CD4-positive, alpha-beta T cell treated with Interleukin-6 for 4 hours (primary cell): ENCODE measurements around the gene SDR42E2.
"Not testable (repeated sequence)": the region's sequence is repeated elsewhere in the genome, so short reads cannot be mapped to it uniquely, and the experiment has no call there.

Experiments used
- DNase-seq: peaks from one replicate; pipeline ENCODE4 v3.0.0-alpha.2; 2020; ENCODE audit warnings: mixed read lengths

Gene SDR42E2

DNA sequence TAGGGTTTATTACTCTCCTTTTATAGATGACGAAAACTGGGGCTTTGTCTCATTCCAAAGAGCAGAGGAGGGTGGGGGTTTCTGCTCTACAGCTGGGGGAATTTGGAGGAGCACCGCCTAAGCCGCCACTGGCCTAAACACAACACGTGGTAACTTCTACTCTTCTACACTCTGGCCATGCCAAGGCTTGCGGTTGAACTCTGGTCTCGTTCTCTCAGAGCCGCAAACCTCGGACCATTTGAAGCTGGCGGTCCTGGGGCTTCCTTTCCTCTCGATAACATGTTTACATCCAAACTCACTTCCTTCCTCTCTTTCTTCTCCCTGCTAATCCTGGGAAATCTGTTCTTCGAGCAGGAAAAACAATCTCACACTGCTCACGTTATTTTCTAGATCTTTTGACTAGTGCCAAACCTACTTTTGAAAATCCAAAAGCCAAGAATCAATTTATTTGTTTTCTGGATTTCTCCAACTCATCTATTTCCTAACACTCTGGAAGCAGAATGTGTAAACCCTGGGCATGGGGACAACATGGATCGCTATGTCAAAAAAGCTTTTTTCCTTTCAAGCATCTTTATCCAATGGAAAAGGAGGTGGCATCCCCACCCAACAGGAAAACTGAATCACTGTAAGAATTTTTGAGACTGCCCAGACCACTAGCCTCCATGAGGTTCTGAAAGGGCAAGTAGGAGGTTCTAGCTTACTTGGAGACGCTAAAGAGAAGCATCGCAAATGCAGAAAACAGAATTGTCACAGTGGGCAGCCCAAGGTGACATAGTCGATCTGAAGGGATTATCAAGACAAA is 30.2 kb downstream of the SDR42E2 start:
- DNase-seq = peak; percentile 73

DNA sequence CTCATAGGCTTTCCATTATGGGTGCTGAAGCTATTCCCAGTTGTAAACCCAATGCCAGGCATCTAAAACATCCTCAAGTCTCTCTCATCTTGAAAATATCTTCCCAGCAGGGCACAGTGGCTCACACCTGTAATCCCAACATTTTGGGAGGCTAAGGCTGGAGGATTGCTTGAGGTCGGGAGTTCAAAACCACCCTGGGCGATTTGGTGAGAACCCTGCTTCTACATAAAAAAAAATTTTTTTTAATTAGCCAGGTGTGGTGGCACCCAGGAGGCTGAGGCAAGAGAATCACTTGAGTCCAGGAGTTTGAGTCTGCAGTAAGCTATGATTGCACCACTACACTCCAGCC is 30.7 kb downstream of the SDR42E2 start:
- DNase-seq = no peak

DNA sequence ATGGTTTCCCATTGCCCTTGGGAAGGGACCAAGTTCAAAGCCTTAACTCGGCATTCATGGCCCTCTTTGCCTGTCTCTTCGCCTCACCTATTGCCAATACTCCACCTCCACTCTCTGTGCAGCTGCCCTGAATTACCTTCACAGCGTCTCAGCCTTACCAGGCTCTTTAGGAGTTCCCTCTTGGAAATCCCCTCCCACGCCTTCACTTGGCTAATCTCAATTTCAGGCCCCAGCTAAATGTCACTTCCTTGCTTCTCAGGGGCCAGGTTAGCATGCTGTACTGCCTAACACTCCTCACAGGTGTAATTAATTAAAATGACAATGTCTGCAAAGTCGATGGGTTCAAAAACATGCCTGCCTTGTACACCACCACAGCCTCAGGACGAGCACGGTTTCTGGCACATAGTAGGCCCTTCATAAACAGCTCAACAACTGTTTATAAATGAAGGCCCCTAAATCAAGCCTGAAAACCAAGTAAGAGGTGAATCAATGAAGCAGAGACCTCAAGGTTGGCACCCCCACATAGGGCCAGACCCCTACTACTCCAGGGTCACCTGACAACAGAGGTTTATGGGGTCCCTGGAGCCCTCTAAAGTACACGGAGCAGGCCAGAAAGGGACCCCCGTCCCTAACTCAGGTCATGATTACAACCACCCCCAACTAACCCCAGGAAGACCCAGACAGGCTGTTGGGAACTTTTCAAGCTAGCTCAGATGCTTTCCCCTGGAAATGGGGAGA is 32.6 kb downstream of the SDR42E2 start:
- no peak for DNase-seq

DNA sequence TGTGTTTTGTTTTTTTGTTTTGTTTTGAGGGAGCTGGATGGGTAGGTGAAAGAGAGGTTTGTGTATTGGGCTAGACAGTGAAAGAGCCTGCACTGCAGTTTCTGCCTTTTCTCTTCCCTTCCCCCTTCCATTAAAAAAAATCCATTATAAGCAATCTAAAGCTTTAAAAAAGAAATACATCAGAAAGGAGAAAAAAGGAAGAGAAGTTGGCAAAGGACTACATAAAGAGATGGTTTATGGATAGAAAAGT is 33.1 kb downstream of the SDR42E2 start:
- DNase-seq = no peak

DNA sequence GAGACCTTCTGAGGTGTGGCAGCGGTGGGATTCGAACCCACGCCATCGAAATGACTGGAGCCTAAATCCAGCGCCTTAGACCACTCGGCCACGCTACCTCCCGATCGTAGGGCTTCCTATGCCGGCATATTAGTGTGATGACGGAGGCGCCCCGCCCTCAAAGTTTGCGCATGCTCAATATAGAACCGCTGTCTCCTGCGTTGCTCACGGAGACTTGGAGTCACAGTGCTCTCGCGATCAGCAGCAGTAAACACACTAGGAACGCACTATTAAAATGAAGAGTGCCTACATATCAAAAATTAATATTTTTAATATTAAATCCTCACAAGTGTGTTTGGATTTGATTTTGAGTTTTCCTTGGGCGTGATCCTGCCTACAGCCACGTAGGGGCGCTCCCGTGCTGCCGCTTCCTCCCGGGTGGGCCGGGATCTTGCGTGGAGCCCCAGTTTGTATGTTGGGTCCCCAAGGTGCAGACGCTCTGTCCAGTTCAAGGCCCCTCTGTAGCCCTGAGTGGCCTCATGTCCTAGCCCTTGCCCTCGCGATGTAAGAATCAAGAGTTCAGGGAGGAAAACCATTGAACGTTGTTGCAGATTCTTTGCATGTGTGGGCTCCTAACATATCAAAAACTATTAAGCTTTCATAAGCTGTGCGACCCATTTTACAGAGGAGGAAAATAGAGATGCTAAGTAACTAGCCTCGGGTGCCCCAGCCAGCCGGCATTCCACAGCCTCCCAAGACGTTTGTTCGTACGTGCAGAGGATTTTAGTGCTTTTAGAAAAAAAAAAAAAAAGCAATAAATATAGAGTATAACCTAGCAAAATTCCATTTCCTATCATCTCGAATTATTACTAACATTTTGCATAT is 33.6 kb downstream of the SDR42E2 start:
- DNase-seq = peak; percentile 90

DNA sequence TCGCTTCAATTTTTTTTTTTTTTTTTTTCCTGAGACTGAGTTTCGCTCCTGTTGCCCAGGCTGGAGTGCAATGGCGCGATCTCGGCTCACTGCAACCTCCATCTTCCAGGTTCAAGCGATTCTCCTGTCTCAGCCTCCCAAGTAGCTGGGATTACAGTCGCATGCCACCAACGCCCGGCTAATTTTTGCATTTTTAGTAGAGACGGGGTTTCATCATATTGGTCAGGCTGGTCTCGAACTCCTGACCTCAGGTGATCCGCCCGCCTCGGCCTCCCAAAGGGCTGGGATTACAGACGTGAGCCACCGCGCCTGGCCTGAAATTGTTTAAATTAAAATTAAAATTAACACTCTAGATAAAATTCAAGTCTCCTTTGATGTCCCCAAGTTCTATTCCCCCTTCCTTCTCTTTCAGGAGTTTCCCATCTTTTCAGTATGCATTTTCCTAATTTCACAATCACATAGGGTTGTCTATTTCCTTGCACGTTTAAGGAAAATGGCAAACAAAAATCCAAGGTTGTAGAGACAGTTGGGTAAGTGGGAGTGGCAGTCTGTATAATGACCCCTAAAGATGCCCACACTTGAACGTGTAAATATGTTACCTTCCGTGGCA is 34.4 kb downstream of the SDR42E2 start:
- DNase-seq = not testable (repeated sequence)

DNA sequence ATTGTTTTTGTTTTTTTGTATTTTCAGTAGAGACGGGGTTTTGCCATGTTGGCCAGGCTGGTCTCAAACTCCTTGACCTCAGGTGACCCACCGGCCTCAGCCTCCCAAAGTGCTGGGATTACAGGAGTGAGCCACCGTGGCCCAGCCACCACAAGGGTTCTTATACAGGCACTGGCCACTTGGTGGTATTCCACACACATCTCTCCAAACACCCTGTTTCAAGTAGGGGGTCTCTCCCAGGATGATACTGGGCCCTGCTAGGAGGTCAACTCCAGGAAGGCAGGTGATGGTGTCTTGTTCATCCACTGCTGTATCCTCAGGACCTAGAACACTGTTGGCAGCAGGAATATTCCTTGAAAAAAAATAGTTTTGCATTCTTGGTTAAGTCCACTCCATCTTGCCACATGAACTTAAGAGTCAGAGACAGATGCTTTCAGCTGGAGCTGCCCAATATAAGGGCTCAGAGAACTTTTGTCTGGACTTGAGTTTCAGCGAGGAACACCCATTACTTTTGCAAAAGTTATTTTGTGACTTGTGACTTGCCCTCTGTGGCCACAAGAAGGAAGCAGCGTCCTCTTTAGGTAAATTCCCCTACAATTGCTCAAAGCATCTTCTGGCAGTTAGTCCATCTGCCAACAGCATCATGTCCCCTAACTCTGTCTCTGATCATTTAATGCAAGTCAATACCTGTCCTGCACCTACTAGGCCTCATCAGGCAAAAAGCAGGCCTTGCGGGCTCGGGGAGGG is 36.4 kb downstream of the SDR42E2 start:
- DNase-seq = no peak

DNA sequence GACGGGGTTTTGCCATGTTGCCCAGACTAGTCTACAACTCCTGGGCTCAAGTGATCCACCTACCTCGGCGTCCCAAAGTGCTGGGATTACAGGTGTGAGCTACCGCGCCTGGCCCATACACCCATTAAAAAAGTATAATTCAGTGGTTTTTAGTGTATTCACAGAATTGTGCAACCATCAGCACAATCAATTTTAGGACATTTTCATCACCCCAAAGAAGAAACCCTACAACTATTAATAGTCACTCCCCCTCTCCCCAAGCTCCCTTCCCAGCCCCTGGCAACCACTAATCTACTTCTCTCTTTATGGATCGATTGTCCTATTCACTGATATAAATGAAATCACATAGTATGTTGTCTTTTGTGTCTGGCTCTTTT is 39.9 kb downstream of the SDR42E2 start:
- no peak for DNase-seq

DNA sequence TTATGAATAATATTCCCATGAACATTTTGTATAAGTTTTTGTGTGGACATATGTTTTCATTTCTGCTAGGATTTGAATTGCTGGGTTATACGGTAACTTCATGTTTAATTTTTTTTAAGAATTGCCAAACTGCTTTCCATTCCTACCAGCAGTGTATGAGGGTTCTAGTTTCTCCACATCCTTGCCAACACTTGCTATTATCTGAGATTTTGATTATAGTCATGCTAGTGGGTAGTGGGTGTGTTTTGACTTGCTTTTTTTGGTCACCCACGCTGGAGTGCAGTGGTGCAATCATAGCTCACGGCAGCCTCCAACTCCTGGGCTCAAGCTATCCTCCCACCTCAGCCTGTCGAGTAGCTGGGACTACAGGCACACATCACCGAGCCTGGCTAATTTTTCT is 40.8 kb downstream of the SDR42E2 start:
- DNase-seq = no peak

DNA sequence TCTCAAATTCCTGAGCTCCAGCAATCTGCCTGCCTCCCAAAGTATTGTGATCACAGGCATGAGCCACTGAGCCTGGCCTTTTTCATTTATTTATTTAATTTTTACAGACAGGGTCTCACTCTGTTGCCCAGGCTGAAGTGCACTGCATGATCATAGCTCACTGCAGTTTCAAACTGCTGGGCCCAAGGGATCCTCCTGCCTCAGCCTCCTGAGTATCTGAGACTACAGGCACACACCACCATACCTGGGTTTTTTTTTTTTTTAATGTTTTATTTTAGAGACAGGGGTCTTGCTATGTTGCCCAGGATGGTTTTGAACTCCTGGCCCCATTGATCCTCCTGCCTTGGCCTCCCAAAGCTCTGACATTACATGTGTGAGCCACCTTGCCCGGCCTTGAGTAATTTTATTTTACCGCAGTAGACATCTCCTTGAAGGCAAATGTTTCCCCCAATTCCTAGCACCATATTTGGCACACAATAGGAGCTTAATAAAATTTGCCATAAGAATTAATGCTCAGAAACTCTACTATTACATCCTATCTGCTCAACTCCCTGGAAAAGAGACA is 41.9 kb downstream of the SDR42E2 start:
- DNase-seq = no peak

DNA sequence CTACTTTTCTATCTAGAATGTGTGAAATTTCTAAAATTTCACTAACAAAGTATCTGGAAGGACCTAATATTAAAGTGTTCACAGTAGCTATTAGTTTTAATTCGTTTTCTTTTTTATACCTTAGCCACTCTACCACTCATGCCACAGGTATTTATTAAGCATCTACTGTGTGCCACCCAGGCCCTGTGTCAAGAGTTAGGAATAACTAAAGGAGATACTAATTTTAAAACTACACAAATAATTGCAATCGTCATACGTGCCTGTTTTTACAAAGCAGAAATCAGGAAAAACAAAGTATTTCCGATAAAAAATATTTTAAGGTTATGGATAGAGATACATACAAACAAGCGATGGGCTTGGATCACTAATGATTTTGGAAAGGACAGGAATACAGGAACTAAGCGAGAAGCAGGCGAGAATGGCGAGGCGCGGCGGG is 43.3 kb downstream of the SDR42E2 start:
- no peak for DNase-seq

DNA sequence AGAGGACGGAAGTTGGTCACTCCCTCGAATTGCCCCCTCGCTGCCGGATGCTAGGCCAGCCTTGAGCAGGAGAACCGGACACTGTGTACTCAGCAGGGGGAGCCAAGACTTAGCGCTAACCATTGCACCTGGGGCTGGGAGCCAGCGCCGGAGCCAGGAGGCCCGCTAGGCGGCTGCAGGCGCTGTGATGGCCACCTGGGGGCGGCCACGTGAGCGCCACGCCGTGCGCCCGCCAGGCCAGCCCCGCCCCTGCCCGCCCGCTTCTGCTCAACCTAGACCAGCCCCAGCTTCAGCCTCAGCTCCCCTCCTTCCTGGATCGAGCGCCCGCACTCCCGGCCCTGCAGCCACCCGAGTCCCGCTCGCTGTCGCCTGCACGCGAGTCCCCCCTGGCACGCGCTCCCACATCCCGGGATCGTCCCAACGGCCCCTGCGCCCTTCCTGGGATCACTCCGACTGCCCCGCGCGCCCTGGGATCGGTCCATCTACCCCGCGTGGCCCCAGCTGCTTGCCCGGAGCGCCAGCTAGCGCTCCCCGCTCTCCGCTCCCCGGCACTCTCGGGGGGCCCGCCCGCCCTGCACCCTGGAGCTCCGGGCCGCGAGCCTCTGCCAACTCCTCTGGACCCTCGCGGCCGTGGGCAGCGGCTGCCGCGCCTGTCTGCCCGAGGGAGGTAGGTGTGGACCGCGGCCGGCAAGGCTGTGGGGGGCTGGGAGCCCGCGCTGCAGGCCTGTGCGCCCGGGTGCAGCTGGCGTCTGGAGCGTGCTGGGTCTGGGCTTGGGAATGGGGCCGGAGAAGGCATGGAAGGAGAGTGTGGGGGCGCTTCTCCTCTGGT is 43.9 kb downstream of the SDR42E2 start, which contains the start of gene EEF2K:
TSS of gene EEF2K (plus strand) at position 266 of the 829 bp plus-strand sequence. CDS start 19,452 bp downstream, outside the sequence.
- peak; percentile 90 for DNase-seq

DNA sequence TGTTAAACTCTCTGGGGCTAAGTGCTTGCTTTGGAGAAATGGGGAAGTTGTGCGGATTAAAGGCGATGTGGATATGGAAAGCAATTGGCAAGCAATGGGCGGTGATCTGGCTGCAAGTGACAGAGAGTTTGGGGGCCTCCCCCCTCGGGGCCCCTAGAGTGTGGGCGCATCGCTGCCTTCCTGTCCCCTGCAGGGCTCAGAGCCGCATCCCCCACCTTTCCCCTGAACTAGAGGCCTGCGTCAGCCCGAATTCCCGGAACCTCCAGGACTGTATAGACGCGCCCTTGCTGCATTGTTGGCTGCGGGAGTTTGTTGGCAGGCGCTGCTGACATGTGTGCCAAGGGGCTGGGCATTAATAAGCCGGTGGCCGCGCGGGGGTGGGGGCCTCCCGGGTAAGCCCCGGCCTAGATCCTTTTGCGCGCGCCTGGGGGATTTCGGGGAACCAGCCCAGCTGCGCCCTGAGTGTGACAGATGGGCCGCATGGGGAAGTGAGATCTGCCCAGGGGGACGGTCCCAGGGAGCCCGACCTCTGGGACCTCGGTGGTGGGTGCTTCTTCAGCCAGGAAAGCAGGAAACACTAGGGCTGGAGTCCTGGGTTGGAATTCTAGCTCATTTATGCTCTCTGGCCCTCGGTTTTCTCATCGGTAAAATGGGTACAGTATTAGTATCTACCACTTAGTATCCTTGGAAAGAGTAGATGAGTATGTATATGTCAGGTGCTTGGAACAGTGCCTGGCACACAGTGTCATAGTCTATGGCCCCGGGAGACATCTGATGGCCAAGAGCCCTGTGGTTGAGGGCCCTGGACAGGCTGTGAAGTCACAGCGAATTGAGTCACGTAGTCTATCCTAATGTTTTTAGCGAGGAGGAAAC is 44.8 kb downstream of the SDR42E2 start:
- peak; percentile 44 for DNase-seq

DNA sequence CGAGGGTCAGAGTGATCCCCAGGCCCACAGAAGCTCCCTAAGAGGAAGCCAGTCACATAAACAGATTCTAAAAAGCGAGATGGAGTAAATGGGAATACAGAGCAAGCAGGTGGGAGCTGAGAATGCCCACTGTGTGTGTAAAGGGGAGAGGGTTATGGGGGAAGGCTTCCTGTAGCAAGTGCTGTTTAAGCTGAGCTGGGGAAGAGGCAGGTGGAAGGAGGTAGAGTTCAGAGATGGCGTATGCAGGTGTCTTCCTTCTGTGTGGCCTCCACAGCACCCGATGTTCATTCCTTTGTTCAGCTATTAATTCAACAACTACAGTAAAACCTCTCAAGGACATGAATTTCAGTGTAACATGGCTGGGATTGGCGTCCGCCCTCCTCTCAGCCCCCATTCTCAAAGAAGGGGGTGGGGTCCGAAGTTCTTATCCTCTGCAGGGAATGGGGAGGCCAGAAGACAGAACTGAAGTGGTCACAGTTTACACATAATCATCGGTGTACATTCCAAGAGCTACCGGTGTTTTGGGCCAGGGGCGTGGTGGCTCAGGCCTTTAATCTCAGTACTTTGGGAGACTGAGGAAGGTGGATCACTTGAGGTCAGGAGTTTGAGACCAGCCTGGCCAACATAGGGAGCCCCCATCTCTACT is 45.5 kb downstream of the SDR42E2 start:
- no peak for DNase-seq

DNA sequence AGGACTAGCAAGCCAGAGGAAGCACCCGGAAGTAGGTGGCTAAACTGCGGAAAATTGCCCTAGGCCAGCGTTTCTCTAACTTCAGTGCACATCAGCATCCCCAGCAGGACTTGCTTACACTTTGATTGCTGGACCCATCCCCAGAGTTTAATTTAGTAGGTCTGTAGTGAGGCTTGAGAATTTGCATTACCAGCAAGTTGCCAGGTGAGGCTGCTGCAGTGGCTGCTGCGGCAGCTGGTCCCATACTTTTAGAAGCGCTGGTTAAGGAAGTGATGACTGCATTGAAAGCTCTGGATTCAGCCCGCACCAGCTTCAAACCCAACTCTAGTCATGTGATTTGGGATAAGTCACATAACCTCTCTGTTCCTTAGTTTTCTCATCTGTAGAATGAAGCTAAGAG is 48.0 kb downstream of the SDR42E2 start:
- no peak for DNase-seq

DNA sequence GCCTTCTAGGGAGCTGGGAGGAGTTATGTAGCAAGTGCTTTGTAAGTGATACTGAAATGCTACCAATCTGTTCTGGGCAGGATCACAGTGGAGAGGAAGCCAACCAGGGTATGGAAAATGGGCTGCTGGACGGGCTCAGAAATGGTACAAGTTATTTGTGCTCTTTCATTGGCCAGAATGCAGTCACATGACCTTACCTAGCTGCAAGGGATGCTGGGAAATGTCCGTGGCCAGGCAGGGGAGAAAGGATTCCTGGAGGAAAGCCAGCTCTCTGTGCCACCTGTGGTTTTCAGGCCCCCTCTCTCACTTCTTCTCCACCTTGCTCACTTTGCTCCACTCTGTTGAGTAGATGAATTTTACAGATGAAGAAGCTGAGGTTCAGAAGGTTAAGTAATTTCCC is 48.5 kb downstream of the SDR42E2 start:
- DNase-seq = no peak

DNA sequence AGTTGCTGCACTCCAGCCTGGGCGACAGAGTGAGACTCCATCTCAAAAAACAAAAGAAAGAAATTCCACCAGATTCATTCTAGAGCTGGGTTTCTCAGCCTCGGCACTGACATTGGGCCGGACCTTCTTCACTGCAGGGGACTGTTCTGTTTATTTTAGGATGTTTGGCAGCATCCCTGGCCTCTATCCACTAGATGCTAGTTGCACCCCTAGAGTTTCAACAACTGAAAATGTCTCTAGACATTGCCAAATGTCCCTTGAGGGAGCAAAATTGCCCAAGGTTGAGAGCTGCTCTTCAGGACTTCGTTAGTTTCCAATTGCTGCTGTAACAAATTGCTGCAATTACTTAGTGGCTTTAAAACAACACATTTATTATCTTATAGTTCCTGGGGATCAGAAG is 50.9 kb downstream of the SDR42E2 start:
- DNase-seq = no peak

DNA sequence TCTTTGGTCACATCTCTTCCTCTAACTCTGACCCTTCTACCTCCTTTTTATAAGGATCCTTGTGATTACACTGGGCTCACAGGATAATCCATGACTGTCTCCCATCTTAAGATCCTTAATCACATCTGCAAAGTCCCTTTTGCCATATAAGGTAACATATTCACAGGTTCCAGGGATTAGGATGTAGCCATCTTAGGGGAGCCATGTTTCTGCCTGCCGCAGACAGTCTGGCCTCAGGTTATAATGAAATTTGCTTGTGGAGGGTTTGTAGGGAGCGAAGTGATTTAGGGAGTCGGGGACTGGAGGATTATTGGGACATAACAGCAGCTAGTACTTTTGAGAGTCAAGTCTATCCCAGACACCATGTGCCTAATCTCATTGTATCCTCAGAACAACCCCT is 51.5 kb downstream of the SDR42E2 start:
- DNase-seq = no peak

DNA sequence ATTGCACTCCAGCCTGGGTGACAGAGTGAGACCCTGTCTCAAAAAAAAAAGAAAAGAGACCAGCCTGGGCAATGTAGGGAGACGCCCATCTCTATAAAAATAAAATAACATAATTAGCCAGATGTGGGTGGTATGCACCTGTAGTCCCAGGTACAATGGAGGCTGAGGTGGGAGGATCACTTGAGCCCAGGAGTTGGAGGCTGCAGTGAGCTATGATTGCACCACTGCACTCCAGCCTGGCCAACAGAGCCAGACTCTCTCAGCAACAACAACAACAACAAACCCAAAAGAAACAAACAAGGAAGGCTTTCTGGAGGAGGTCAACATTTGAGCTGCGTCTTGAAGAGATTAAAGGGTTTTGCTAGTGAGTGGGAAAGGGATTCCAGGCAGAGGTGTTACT is 52.1 kb downstream of the SDR42E2 start:
- DNase-seq = no peak

DNA sequence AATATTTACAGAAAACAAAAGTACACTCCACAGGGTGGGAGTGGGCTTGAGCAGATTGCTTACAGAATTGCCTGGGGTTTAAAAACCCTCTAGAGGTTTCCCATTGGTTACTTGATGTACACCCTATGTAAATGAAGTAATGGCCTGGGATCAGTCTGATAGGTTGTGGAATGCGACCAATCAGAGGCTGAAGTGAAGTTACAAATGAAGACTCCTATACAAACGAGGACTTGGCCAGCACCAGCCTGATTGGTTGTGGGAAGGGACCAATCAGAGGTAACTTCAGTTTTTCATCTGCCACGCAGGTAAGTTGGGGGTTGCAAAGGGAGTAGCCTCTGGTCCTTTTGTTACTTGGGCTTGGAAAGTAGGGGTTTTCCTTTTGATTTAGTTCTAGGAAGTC is 52.6 kb downstream of the SDR42E2 start:
- DNase-seq = no peak
